LNCAP (cell line): Measurements from ENCODE around the gene RXRA.

Experiments used
- CTCF ChIP-seq: fragments of 450-650 bp; IDR thresholded peaks from 2 replicates; pipeline ENCODE4 v1.5.1; 2017; ENCODE audit warnings: mild to moderate bottlenecking

Gene RXRA

DNA sequence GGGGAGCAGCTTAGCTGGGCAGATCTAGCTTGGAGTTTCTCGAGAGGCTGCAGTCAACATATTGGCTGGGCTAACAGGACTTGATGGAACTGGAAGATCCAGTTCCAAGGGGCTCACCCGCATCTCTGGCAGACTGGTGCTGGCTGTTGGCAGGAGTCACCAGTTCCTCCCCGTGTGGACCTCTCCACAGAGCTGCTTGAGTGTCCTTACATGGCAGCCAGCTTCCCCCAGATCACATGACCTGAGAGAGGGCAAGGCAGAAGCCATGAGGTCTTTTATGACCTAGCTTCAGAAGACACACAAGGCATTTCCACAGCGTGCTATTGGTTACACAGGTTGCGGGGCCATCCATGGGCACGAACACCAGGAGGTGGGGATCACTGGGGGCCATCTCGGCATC, 26.4 kb upstream of the RXRA start:
- no peak for TF ChIP-seq CTCF

DNA sequence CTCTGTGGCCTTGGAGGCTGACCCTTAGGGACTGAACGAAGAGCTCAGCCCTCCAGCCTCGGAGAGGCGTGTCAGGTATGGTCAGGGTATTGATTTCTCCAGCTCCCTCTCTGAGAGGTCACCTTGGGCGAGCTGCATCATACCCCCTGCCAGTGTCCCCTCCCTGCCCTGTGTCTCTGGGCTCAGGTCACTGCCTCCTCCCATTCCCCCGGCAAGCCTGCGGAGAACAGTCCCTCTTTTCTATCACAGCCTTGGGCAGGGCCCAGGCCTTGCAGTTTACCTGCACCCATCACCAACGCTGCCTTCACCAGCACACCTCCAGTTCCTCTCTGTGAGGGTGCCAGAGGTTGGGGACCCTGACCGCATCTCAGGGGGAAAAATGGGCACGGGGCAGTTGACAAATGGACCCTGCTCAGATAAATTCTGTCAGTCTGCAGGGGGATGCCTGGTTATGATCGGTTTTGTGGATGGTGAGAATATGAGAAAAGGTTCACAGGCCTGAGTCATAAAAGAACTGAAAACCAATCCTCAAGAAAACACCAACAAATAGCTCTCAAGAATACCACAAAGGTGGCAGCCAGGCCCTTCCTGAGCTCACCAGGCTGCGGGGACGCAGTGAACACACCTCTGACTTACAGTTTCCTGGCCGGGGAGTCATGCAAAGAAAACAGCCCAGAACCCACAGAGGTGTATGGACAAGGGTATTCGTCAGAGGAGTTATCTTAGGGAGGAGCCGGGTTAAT, 24.7 kb upstream of the RXRA start:
- no peak for TF ChIP-seq CTCF

GRCh38 chr9:134302130-134302817, 24.0 kb upstream of the RXRA start:
- no peak for TF ChIP-seq CTCF

- TF ChIP-seq CTCF: no peak
Measured at GRCh38 chr9:134303601-134304000, 22.7 kb upstream of the RXRA start.

GRCh38 chr9:134304261-134304660, 22.0 kb upstream of the RXRA start:
- TF ChIP-seq CTCF: no peak

GRCh38 chr9:134304690-134305089, 21.6 kb upstream of the RXRA start:
- TF ChIP-seq CTCF: no peak

- TF ChIP-seq CTCF: no peak
Measured at GRCh38 chr9:134305533-134305932, 20.7 kb upstream of the RXRA start.
